Muscle layer of colon (tissue), 2 donors: ENCODE results near the gene ST13.
A peak's percentile ranks its signal among the peaks of the same experiment; 100 is the strongest.
"Not testable (repeated sequence)": the region's sequence is repeated elsewhere in the genome, so short reads cannot be mapped to it uniquely, and the experiment has no call there.

Source experiments
- H3K27ac ChIP-seq: one replicate; pipeline ENCODE4 v1.7.0; 2013; ENCODE audit warnings: low read depth, mild to moderate bottlenecking, low read length, moderate library complexity
- H3K27me3 ChIP-seq, 2 donors: one replicate each; pipeline ENCODE4 v1.7.0; 2013; ENCODE audit warnings: low read length in 2 of 2, mild to moderate bottlenecking in 2 of 2; ENCODE audit not compliant: insufficient read depth in 2 of 2, control insufficient read depth in 1 of 2
- H3K36me3 ChIP-seq: one replicate; pipeline ENCODE4 v1.7.0; 2013; ENCODE audit warnings: mild to moderate bottlenecking, low read length; ENCODE audit not compliant: insufficient read depth
- H3K4me1 ChIP-seq: one replicate; pipeline ENCODE4 v1.7.0; 2013; ENCODE audit warnings: mild to moderate bottlenecking, low read length; ENCODE audit not compliant: insufficient read depth
- H3K4me3 ChIP-seq, 2 donors: one replicate each; pipeline ENCODE4 v1.7.0; 2013; ENCODE audit warnings: low read length in 2 of 2, low read depth in 1 of 2, mild to moderate bottlenecking in 1 of 2, moderate library complexity in 1 of 2
- H3K9ac ChIP-seq: one replicate; pipeline ENCODE4 v1.7.0; 2013; ENCODE audit warnings: low read length
- H3K9me3 ChIP-seq: one replicate; pipeline ENCODE4 v1.7.0; 2013; ENCODE audit warnings: mild to moderate bottlenecking, low read length
- donor health status: abdominal sarcoma.
- donor health status: Adenocarcinoma of cecum.

Gene ST13

DNA sequence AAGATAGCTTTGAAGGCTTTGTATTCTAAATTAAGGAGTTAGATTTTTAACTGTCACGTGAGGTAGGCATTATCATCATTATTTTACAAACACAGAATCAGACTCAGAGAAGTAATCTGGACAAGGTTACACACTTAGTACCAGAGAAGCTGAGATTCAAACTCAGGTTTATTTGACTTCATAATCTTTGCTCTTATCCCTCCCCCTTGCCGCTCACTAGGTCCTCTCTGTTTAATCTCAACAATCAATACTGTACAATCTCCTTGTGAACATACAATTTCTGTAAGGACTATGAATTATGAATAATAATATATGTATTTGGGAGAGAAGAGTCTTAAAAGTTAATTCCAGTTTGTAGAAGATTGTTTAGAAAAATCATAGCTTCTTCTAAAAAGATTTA, 10.7 kb upstream of the ST13 start:
- H3K9me3 ChIP-seq, result no peaks in the 10 kb centered on the region
- H3K36me3 ChIP-seq, result peaks cover 8% of the 10 kb centered on the region
- H3K27me3 ChIP-seq, result no peaks in the 10 kb centered on the region
- no peaks in the 10 kb centered on the region for H3K4me1 ChIP-seq
- H3K27ac ChIP-seq, result no peak overlapping the region
- no peak overlapping the region for H3K4me3 ChIP-seq
- no peak overlapping the region for H3K9ac ChIP-seq

DNA sequence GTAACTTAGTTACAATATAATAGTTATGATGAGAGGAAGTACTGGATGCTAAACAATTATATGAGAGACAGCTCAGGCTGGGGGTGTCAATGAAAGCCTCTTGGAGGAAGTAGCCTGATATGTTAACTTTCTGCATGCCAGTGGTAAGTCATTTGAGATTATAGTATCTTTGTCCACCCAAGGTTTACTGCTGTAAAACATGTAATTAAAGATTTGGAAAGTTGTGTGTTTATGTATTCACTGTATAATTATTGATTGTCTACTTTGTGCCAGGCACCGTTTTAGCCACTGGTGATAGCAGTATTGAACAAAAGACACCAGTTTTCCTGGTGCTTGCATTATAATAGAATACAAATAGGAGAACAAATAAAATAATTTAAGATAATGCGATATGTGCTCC, 6.1 kb upstream of the ST13 start:
- H3K27me3 ChIP-seq, result no peaks in the 10 kb centered on the region
- no peaks in the 10 kb centered on the region for H3K9me3 ChIP-seq
- H3K27ac ChIP-seq, result no peak overlapping the region
- no peak overlapping the region for H3K9ac ChIP-seq
- H3K4me1 ChIP-seq, result peaks cover 8% of the 10 kb centered on the region
- H3K36me3 ChIP-seq, result peaks cover 8% of the 10 kb centered on the region
- no peak overlapping the region for H3K4me3 ChIP-seq

DNA sequence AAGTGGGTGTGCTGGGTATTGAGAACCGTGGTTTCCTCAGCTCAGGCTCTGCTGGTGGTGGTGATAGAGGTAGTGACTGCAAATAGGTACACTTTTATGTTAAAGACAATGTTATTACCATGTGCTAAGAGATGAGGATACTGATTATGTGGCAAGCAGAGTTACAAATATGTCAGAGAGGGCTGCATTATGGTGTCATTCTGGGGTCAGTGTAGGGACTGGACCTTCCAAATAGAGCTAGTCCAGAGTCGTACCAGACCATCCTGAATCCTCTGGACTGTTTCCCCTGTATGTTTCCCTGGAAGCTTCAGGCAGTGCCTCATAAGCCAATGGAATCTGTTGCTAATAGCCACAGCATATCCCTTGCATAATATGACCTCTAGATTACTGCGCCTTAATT, 5.6 kb upstream of the ST13 start, which contains the start of gene DNAJB7:
DNAJB7 (minus strand) TSS at position 101 of the 400 bp plus-strand sequence. CDS start 119 bp downstream, outside the sequence.
- Histone ChIP-seq H3K36me3 (peaks cover 8% of the 10 kb centered on the region), H3K4me3 (no peak within 1 kb of the TSS), H3K4me1 (peaks cover 12% of the 10 kb centered on the region), H3K27me3 (no peaks in the 10 kb centered on the region), H3K9ac (no peak within 1 kb of the TSS), H3K27ac (no peak within 1 kb of the TSS), H3K9me3 (no peaks in the 10 kb centered on the region)

- no peaks in the 10 kb centered on the region for H3K9me3 ChIP-seq
- no peaks in the 10 kb centered on the region for H3K27me3 ChIP-seq
- peaks cover 8% of the 10 kb centered on the region for H3K36me3 ChIP-seq
- H3K4me1 ChIP-seq, result peaks cover 42% of the 10 kb centered on the region
- H3K4me3 ChIP-seq, result peak overlapping the region; percentile 97 to 99
- H3K9ac ChIP-seq, result peak overlapping the region; percentile 98
- H3K27ac ChIP-seq, result peak overlapping the region; percentile 97
Measured at GRCh38 chr22:40857309-40857855, 943 bp upstream of the ST13 start.

DNA sequence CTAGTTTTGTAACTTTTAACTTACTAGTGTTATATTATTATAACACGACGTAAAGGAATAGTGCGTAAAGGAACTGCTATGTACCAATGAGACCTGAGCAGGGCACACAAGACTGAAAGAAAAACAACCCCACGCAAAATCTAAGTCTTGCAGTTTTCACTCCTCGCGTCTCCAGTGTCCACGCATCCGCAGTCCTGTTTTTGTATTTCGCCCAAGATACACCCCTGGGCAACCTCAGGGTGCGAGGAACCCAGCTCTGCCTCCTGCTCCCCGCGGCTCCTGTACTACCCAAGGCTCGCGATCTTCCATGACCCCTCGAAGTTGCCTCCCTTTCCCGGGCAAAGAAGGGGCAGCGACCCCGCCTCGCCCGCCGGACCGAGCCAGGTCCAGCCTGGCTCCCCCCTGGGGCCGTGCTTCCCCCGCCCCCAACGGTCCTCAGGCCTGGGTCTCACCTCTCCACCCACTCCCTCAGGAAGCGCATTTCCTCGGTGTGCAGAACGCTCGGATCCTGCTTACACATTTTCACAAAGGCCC, 393 bp downstream of the ST13 start:
- H3K36me3 ChIP-seq, result peaks cover 3% of the 10 kb centered on the region
- H3K9ac ChIP-seq, result peak overlapping the region; percentile 87
- no peaks in the 10 kb centered on the region for H3K27me3 ChIP-seq
- H3K4me3 ChIP-seq, result peak overlapping the region; percentile 97 to 99
- peaks cover 53% of the 10 kb centered on the region for H3K4me1 ChIP-seq
- peak overlapping the region; percentile 97 for H3K27ac ChIP-seq
- no peaks in the 10 kb centered on the region for H3K9me3 ChIP-seq

- Histone ChIP-seq H3K27ac (peak overlapping the region; percentile 97), H3K4me3 (peak overlapping the region; percentile 97 to 99), H3K9me3 (no peaks in the 10 kb centered on the region), H3K9ac (peak overlapping the region; percentile 87), H3K27me3 (no peaks in the 10 kb centered on the region), H3K36me3 (peaks cover 3% of the 10 kb centered on the region), H3K4me1 (peaks cover 53% of the 10 kb centered on the region)
Measured at GRCh38 chr22:40855071-40855978, 1.1 kb downstream of the ST13 start.

DNA sequence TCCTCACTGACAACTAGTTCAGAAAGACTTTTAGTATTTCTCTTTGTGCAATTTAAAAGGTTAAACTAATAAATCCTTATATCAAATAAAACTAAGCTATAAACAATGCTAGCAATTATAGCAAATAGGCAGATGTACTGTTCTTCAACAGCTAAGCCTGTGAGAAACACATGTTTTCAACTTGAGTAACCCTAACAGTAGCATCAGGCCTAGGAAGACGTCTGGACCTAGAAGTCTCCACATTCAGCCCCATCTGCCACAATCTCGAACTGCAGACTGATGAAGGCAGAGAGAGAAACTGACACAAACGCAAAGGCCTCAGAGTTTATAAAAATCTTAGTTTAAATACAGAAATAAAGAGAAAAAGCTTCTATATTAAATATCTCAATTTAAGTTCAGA, 2.5 kb downstream of the ST13 start:
- Histone ChIP-seq H3K36me3 (peaks cover 8% of the 10 kb centered on the region), H3K9ac (no peak overlapping the region), H3K4me1 (peaks cover 53% of the 10 kb centered on the region), H3K27me3 (no peaks in the 10 kb centered on the region), H3K4me3 (no peak overlapping the region), H3K27ac (no peak overlapping the region), H3K9me3 (no peaks in the 10 kb centered on the region)

- Histone ChIP-seq H3K9me3 (no peaks in the 10 kb centered on the region), H3K36me3 (peaks cover 14% of the 10 kb centered on the region), H3K27ac (no peak overlapping the region), H3K4me1 (peaks cover 53% of the 10 kb centered on the region), H3K4me3 (no peak overlapping the region), H3K27me3 (no peaks in the 10 kb centered on the region), H3K9ac (peak overlapping the region; percentile 6)
Measured at GRCh38 chr22:40853333-40853732, 3.1 kb downstream of the ST13 start.

DNA sequence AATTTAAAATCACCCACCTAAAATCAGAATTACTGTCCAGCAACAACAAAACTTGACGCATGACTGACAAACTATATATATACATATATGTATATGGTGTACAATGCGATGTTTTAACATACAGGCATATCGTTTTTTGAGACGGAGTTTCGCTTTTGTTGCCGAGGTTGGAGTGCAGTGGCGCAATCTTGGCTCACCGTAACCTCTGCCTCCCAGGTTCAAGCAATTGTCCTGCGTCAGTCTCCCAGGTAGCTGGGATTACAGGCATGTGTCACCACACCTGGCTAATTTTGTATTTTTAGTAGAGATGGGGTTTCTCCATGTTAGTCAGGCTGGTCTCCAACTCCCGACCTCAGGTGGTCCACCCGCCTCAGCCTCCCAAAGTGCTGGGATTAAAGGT, 10.6 kb downstream of the ST13 start:
- not testable (repeated sequence) for H3K9ac ChIP-seq, H3K4me3 ChIP-seq, H3K27ac ChIP-seq, H3K27me3 ChIP-seq, H3K4me1 ChIP-seq, H3K9me3 ChIP-seq
- H3K36me3 ChIP-seq, result peaks cover 60% of the 10 kb centered on the region

DNA sequence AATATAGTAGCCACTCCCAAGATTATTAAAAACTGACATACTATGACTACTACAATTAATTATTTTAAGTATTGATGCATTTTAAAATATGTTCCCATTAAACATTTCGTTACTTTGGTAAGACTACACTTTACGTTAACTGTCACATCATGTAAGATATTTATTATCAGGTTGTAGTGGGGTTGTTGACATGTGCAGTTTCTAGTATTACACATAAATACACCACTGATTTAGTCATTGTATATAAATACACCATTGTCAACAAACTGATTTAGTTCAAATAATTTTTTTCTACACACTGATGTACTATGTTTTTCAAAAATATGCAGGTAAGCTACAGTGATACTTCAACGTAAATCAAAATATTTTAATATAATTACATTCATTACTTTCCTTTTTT, 11.5 kb downstream of the ST13 start:
- no peak overlapping the region for H3K9ac ChIP-seq
- H3K4me1 ChIP-seq, result peaks cover 4% of the 10 kb centered on the region
- H3K27me3 ChIP-seq, result no peaks in the 10 kb centered on the region
- peaks cover 61% of the 10 kb centered on the region for H3K36me3 ChIP-seq
- no peaks in the 10 kb centered on the region for H3K9me3 ChIP-seq
- no peak overlapping the region for H3K4me3 ChIP-seq
- no peak overlapping the region for H3K27ac ChIP-seq

DNA sequence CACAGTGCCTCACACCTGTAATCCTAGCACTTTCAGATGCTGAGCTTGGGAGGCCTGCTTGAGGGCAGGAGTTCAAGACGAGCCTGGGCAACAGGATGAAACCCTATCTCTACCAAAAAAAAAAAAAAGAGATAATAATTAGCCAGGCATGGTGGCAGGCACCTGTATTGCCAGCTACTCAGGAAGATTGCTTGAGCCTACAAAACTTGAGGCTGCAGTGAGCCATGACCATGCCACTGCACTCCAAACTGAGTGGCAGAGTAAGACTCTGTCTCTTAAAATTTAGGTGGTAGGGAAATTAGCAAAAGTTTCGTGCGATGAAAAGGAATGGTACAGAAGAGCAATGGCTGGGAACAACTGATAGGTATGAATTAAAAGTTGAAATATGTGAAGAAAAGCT, 18.0 kb downstream of the ST13 start:
- Histone ChIP-seq H3K9ac (no peak overlapping the region), H3K4me3 (no peak overlapping the region), H3K36me3 (peaks cover 57% of the 10 kb centered on the region), H3K27ac (no peak overlapping the region), H3K27me3 (no peaks in the 10 kb centered on the region), H3K4me1 (peaks cover 4% of the 10 kb centered on the region), H3K9me3 (no peaks in the 10 kb centered on the region)
